ENCODE measurements around the gene FAHD2A.
"Not testable (repeated sequence)": the region's sequence is repeated elsewhere in the genome, so short reads cannot be mapped to it uniquely, and the experiment has no call there.

FAHD2A gene, protein sequence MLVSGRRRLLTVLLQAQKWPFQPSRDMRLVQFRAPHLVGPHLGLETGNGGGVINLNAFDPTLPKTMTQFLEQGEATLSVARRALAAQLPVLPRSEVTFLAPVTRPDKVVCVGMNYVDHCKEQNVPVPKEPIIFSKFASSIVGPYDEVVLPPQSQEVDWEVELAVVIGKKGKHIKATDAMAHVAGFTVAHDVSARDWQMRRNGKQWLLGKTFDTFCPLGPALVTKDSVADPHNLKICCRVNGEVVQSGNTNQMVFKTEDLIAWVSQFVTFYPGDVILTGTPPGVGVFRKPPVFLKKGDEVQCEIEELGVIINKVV

DNA sequence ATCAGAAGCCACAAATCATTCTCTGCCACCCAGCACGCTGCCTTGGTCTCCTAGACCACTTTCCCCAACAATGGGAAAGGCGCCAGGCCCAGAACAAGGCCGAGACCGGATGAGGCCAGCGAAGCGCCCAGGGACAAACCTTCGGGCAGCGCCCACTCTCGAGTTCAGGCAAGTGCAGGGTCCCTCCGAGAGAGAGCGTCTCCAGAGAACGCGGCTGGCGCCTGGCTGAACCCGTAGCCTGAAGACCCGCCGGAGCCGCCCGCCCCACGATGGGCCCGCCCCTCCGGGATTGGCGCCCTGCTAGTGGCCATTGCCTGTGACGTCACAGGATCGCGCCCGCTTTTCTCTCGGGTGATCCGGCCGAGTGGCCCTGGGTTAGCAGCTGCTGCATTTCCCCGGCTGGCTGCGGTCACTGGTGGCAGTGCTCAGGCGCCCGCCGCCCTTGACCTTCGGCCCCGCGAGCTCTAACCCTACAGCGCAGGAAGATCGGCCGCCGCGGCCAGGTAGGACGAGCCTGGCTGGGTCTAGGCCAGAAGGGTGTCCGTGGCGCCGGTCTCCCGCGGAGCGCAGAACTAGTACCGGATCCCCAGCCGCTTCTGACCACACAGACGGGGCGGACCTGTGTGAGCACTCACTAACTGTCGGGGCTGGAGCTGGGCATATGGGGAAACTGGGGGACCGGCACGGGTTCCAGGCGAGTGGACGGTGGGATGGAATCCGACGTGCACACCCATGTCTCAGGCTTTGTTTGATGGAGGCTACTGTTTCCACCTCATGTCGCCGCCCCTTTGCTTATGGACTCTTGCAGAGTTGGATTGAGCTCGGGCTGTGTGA, at the start of gene FAHD2A:
TSS of gene FAHD2A (plus strand) at position 339 of the 834 bp plus-strand sequence. CDS start 2,851 bp downstream, outside the sequence.
- peak within 1 kb of the TSS; percentile 74 for H3K27ac ChIP-seq
- TF ChIP-seq, protein P1, sequence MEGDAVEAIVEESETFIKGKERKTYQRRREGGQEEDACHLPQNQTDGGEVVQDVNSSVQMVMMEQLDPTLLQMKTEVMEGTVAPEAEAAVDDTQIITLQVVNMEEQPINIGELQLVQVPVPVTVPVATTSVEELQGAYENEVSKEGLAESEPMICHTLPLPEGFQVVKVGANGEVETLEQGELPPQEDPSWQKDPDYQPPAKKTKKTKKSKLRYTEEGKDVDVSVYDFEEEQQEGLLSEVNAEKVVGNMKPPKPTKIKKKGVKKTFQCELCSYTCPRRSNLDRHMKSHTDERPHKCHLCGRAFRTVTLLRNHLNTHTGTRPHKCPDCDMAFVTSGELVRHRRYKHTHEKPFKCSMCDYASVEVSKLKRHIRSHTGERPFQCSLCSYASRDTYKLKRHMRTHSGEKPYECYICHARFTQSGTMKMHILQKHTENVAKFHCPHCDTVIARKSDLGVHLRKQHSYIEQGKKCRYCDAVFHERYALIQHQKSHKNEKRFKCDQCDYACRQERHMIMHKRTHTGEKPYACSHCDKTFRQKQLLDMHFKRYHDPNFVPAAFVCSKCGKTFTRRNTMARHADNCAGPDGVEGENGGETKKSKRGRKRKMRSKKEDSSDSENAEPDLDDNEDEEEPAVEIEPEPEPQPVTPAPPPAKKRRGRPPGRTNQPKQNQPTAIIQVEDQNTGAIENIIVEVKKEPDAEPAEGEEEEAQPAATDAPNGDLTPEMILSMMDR (IDR thresholded peaks at IDR 0.05), result no peak
- TF ChIP-seq ZFX (IDR thresholded peaks at IDR 0.05; ENCODE audit: borderline replicate concordance), result no peak

DNA sequence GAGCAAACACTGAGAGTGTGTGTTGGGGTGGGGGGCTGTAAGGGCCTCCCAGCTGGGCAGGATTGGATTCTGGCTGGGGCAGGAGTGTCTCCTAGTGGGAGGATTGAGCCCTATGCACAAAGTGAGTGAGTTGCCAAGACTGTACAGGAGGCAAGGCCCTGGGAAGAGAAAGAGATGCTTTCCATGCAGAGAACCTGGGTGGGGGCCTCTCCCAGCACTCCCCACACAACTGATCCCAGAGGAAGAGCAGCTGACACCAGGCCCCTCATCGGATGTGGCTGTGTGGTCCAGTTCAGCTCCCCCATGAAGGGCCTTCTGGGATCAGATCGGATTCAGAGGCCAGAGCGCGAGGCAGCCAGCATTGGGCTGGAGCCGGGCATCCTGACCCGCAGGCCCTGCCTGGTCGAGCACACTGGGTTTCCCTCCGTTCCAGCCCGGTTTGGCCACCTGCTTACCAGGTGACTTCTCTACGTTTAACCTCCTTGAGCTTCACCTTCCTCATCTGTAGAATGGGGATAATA, 49.4 kb upstream of the FAHD2A start:
- H3K27ac ChIP-seq, result no peak overlapping the region
- TF ChIP-seq ZFX (IDR thresholded peaks at IDR 0.05; ENCODE audit: borderline replicate concordance), result no peak
- TF ChIP-seq, protein P1 (IDR thresholded peaks at IDR 0.05), result no peak

DNA sequence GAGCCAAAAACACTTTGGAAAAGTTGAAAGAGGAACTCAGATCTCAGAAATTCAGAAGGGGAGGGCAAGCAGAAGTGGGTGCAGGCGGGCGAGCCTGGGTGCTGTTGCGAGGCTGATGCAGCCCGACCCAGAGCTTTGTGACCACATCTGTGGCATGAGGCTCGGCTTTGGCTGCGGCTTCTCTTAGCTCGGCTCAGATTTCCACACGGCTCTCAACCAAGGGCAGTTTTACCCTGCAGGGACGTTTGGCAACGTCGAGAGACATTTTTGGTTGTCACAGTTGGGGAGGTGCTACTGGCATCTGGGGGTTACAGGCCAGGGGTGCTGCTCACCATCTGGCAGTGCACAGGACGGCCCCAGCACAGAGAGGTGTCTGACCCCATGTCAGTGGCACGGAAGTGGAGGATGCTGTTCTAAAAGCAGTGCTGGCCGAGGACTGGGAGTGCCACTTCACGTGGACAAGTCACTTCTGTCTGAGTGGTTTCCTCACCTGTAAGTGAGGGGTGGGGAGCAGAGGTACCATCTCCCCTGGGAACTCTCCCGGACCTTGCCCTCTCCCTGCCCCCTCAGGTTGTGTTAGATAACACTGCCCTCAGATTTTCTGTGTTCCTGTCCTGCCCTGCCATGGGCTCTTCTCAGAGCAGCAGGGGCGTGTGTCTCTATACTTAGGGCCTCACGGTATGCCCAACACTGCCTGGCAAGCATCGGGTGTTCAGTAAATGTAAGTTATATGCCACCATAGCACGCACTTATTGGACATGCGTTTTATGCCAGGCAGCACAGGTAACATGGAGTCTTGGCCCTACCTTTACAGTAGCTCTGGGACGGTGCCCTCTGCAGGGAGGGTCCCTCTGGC, 48.7 kb upstream of the FAHD2A start:
- H3K27ac ChIP-seq, result no peak overlapping the region
- TF ChIP-seq ZFX (IDR thresholded peaks at IDR 0.05; ENCODE audit: borderline replicate concordance), result no peak
- TF ChIP-seq, protein P1 (IDR thresholded peaks at IDR 0.05), result no peak

DNA sequence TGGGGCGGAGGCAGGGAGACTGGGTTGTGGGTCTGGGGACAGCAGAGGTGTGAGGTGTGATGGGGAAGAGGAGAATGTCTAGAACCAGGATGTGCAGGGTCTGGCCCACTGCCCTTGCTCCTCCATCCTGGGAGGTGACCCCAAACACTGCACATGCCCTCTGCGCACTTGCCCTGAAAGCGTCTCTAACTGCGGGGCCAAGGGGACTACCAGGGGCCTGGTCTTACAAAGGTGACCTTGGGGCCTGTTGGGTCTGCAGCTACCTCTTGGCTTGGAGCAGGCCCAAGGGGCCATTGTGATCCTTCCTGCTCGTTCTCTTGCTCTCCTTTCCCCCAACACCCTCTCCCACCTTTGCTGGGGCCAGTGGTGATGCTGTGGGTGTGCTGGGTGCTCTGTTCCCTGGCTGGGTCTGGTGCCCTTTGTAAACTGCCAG, 48.0 kb upstream of the FAHD2A start:
- H3K27ac ChIP-seq, result no peak overlapping the region
- TF ChIP-seq, protein P1 (IDR thresholded peaks at IDR 0.05), result no peak
- no peak for TF ChIP-seq ZFX (IDR thresholded peaks at IDR 0.05; ENCODE audit: borderline replicate concordance)

DNA sequence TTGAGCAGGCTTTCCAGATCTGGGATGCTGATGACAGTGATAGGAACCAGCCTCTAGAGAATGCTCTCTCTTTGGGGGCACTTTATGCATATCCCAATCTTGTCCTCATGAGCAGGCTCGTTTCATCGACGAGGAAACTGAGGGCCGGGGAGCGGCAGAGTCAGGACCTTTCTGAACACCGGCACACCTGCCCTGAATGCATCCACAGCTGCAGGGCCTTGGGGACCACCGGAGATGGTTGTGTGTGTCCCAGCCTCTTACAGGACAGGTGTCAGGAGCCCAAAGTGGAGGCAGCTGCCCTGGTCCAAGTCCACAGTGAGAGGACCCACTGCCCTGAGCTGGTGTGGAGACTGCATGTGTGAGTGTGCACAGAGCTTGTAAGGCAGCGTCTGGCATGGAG, 47.6 kb upstream of the FAHD2A start:
- TF ChIP-seq, protein P1 (IDR thresholded peaks at IDR 0.05), result no peak
- H3K27ac ChIP-seq, result no peak overlapping the region

DNA sequence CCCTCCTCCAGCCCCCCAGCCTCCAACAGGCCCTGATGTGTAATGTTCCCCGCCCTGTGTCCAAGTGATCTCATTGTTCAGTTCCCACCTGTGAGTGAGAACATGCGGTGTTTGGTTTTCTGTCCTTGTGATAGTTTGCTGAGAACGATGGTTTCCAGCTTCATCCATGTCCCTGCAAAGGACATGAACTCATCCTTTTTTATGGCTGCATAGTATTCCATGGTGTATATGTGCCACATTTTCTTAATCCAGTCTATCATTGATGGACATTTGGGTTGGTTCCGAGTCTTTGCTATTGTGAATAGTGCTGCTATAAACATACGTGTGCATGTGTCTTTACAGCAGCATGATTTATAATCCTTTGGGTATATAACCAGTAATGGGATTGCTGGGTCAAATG, 47.0 kb upstream of the FAHD2A start:
- not testable (repeated sequence) for H3K27ac ChIP-seq

Measured in 22Rv1 (cell line).